GM21515 (cell line): ENCODE data around the gene NINL.
"Not testable (repeated sequence)": the region's sequence is repeated elsewhere in the genome, so short reads cannot be mapped to it uniquely, and the experiment has no call there.

Experiments
- ATAC-seq: cut with Tn5 transposase; IDR thresholded peaks from one replicate; pipeline ENCODE4 v1.9.1; 2021; ENCODE audit not compliant: unreplicated experiment

Gene NINL

DNA sequence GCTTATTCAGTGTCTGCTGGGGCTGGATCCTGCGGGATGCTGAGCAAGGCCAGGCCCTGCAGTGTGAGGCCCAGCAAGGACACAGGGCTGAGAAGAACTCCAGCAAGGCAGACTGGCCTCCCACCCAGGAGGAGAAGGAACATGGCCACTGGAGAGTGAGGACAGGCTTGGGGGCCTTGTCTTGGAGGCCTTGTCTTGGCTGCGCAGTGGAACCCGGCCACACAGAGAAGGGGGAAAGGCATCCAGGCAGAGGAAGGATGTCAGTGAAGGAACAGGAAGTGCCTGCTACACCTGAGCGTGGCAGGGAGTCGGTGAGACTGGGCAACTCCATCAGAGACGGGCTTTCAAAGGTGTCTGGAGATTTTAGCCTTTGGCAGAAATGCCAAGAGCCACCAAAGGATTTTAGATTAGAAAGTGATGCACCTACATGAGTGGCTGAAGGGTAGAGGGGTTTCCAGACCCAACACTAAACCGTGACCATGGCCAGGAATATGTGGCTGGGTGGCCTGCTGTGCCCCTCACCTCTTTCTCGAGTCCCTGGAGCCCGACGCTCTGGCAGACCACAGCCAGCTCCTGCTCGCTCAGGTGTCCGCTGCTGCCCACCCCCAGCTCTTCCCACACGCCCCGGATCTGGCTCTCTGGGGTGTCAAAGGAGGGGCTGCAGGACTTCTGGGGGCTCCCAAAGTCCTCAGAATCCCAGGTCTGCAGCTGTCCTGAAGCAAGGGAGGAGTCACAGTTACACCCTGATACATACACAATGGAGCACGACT is 80.8 kb downstream of the NINL start:
- no peak for ATAC-seq

- ATAC-seq, result no peak
Observed at GRCh38 chr20:25503936-25504335, 81.4 kb downstream of the NINL start.

- ATAC-seq, result not testable (repeated sequence)
Observed at GRCh38 chr20:25503051-25503639, 82.2 kb downstream of the NINL start.

- ATAC-seq, result no peak
Observed at GRCh38 chr20:25500880-25501351, 84.4 kb downstream of the NINL start.

- no peak for ATAC-seq
Observed at GRCh38 chr20:25499855-25500434, 85.4 kb downstream of the NINL start.

DNA sequence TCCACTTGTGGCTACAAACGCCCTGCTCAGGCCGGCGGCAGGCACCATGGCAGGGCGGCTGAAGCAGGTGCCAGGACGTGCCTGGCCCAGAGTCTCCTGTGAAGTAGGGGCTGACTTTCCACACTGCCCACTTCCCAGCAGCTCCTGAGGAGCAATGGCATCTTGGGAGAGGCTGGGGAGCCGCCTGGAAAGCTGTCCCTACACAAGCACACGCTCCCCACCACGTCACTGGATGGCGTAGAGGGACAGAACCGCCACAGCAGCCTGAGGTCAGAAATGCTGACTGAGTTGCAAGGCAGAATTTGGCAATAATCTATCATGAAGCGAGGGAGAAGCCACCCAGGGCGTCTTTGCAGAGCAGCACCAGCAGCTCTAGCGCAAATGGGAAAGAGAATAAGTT is 86.3 kb downstream of the NINL start:
- no peak for ATAC-seq

GRCh38 chr20:25498280-25498606 is 87.1 kb downstream of the NINL start:
- no peak for ATAC-seq

DNA sequence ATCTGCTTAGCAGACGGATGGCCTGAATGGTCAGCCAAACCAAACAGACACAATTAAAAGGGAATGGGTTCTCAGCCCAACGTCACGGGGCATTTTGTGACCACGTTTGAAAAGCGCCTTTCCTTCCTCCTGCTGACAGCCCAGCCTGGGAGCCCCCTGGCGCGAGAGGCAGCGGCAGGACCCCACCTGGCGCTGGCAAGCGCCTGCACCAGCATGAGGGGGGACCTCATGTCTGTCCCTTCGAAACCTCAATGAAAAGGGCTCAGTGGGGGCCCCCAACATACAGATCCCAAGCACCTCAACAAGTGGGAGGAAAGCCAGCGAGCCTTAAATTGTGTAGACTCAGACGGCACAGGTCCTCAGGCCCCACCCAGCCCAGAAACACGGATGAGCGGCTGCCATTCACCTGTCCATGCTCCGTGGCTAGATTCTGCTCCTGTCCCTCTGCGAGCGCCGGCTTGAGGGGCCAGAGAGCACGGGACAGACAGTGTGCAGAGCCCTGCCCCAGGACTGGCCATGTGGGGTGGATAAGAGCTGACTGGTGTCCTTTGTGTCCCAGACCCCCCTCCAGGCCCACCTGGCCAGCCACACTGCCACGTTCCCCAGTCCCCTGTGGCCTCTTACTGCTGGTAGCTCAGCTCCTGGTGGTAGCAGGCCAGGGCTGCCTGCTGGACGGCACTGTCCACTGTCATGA is 87.6 kb downstream of the NINL start:
- no peak for ATAC-seq

DNA sequence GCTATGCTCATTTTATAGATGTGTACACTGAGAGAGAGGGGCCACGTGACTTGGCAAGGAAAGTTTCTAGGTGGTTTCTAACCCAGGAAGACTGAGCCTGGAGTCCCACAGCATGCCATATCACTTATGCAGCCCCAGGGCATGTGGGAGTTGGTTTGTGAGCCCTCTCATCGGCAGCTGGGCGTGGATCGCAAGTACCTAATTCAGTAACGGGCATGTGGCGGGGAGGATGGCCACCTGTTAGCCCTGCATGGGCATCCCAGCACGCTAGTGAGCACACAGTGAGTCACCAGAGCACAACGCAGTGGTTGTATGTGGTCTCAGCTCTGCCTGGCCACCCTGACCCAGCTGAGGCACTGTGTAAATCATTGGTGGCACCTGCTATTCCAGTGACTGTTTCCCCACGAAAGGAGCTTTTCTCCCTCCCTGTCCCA is 88.3 kb downstream of the NINL start:
- no peak for ATAC-seq

GRCh38 chr20:25496165-25496967 is 89.0 kb downstream of the NINL start:
- no peak for ATAC-seq

DNA sequence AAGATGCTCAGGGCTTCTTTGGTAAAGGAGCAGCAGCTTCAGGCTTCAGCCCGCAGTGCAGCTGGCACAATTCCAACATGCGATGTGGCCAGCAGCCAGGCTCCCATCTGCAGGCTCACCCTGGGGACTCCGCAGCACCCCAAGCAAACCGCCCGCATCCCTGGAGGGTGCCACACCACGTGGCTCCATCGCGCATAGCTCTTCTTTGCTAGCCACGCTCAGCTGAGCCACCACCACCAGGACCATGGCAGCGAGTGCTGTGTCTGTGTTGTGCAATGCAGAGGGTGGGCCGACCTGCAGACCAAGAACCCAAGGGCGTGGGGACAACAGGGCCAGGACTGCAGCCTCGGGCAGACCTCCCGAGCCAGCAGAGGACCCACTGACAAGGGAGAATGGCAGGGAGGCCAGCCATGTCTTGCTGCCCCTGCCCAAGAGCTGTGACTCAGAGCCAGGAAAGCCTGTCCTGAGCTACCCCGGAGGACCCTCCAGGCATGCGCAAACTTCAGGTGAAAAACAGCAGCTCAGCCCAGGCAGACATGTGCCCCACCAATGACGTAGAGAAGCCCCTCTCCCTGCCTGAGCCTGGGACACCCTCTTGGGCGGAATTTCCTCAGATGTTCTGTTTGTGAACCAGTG is 90.0 kb downstream of the NINL start:
- ATAC-seq, result no peak

DNA sequence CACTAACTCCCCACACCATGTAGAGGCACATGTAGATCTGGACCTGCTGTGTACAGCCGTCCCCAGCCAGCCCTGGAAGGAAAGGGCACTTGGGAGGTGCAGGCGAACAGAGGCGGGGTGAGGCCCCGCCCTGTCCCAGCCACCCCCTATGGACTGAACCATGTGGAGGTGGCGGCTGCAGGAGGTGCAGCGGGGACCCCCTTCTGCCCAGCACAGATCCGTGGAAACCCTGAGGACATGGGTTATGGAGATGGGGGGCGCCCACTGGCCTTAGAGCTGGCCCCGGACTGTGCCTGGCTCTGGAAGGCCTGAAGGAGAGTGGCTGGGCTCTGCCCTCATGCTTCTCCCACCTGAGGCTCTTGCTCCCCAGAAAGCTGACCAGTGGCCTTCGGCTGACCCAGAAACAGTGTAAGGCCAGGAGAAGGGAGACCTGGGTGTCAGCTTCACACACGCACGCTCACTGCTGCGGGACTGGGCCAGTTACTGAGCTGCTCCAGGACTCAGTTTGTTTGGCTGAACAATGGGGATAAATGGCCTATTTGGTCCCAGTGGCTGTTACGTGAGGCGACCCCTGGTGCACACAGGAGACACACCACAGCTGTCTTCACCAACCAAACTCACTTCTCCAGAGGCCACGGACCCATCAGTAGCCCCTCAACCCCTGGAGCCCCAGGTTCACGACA is 90.7 kb downstream of the NINL start:
- ATAC-seq, result no peak

- no peak for ATAC-seq
Observed at GRCh38 chr20:25493748-25494505, 91.4 kb downstream of the NINL start.

DNA sequence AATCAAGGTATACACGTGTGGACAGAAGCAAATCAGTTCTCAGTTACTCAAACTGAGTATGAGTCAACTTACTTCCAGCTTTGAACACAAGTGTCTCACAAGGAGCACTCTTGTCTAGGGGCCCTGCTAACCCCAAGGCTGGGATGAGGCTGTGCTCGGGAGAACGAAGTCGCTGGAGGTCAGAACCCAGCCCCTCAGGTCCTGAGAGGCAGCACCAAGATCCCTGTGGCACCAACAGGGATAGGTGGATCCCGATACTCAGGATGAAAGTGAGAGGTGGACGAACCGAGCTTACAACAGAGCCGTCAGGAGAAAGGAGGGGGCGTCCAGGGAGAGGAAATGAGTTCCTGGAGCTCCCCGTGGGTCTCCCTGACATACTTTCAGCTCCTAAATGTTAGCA is 92.2 kb downstream of the NINL start:
- no peak for ATAC-seq

- ATAC-seq, result no peak
Observed at GRCh38 chr20:25491446-25492038, 93.8 kb downstream of the NINL start.

- no peak for ATAC-seq
Observed at GRCh38 chr20:25490656-25491445, 94.5 kb downstream of the NINL start.

DNA sequence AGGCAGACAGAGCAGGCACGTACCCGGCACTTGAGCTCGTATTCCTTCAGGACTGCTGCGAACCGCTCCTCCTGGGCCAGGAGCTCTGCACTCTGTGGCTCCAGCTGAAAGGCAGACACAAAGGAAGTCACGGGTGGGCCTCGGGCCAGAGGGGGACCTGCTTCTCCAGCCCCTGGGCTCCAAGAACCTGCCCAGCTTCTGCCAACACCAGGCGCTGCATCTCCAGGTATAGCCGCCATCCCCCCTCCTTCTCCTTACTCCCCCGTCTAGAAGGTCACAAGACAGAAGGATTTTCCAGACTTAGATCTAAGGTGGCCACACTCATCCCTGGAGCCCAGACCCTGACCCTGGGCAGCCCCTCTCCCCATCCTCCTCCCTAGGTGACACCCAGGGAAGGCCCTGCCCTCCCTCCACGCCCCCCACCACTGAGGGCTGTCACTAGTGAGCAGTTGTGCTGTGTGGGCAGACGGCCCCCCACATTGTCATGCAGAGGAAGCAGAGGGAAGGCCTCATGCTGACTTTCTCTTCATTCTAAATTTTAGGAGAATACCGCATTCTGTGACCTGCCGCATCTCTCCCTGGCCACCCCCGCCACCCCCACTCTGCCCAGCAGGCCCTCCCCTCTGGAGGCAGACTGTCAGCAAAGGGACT is 96.0 kb downstream of the NINL start:
- no peak for ATAC-seq

- ATAC-seq, result no peak
Observed at GRCh38 chr20:25487975-25488374, 97.4 kb downstream of the NINL start.
